Measurements from ENCODE around the gene MAGI2.

DNA sequence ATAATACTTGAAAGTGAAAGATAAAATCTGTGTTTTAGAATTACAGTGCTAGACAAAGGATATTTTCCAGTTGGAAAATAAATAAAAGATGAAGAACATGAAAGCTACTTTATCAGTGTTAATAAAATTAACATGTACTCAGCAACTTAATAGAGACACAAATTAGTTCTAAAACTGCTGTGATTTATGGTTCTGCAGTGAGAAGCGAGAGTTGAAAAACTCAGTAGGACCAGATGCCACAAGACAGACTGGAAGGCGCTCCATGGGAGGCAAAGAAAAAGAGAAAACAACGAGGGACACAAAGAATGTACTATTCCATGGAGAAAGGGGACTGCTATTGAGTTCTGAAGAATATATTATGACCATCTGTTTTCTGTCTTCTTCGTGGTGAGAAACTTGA lies 1064.4 kb downstream of the MAGI2 start:
- TF ChIP-seq CTCF (conservative IDR thresholded peaks at IDR 0.05; ENCODE audit: low read length) (no peak), EZH2phosphoT487 (IDR thresholded peaks at IDR 0.05; ENCODE audit: borderline replicate concordance) (no peak)

All from Loucy (cell line).